Measurements from ENCODE around the gene VIPR2.

DNA sequence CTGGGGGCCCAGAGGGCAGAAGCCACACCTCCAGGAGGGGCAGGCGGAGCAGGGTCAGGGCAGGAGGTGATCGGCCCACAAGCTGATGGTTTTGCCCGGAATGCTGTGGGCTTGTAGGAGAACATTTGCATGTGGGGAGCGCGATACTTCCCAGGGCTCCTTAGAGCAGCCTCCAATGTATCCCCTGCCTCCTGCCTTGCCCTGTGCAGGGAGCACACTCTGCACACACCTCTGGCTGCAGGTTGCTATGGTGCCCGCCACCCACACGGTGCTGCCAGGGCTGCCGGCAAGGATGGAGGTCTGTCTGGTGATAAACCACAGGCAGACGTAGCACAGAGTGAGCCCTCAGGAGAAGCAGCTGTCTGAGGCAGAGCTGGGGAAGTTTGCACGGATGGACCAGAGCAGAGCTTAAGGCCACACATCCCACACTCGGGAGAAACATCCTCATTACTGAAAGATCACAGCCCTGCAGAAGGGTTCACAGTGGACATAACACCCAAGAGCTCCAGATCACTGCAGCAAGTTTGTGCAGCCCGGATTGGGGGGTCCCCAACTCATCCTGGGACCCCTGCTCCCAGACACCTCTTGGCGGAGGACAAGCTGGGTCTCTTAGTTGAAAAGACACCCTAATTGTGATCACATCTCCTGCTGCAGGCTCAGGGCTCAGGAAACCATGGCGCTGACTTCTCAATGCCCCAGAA, 41.8 kb downstream of the VIPR2 start:
- TF ChIP-seq, protein P1, sequence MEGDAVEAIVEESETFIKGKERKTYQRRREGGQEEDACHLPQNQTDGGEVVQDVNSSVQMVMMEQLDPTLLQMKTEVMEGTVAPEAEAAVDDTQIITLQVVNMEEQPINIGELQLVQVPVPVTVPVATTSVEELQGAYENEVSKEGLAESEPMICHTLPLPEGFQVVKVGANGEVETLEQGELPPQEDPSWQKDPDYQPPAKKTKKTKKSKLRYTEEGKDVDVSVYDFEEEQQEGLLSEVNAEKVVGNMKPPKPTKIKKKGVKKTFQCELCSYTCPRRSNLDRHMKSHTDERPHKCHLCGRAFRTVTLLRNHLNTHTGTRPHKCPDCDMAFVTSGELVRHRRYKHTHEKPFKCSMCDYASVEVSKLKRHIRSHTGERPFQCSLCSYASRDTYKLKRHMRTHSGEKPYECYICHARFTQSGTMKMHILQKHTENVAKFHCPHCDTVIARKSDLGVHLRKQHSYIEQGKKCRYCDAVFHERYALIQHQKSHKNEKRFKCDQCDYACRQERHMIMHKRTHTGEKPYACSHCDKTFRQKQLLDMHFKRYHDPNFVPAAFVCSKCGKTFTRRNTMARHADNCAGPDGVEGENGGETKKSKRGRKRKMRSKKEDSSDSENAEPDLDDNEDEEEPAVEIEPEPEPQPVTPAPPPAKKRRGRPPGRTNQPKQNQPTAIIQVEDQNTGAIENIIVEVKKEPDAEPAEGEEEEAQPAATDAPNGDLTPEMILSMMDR (conservative IDR thresholded peaks at IDR 0.05) = no peak
- no peak for TF ChIP-seq ZFX (IDR thresholded peaks at IDR 0.05)
